CD4-positive, alpha-beta T cell treated with Interleukin-10 for 1 hour (primary cell): ENCODE results near the gene CEBPE.
"Not testable (repeated sequence)": the region's sequence is repeated elsewhere in the genome, so short reads cannot be mapped to it uniquely, and the experiment has no call there.

Experiments
- DNase-seq: peaks from one replicate; pipeline ENCODE4 v3.0.0-alpha.2; 2020

The CEBPE gene

DNA sequence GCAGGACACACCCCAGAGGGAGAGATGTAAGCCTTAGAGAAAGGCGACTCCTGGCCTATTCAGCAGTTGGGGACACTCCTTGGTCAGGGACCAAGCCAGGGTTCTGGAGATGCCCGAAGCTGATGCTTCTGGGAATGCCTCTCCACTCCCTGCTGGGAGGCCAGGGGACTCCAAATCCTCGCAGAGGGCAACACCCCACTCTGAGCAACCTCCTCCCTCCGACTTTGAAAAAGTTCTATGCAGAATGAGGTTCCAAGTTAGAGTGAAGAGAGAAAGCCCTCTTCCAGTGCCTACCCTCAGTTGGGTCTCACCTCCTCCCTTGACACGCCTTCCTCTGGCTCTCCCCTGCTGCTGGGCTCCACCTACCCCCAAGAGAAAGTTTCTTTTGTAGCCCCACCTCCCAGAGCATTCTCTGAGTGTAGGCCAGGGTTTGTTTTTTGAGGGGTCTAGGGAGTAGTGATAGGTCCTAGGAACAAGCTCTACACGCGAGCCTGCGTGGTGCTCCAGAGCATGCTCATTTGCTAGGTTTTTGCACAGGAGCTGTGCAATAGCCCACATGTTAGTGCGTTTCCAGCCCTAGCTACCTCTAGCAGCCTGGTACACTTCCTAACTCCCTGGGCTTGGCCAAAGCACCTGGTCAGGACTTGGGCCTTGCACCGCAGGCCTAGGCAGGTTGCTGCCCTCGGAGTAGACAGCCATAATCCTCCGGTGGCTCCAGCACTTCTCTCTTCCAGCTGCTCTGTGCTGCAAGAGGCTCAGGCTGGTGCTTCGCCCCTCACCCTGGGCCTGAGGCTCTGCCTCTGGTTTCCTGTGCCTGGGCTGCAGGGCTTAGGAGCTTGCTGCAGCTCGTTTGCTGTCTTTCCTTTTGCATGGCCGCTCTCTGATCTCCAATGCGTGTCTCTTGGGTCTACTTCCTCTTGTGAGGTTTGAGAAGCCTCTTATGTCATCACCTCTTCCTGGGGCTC lies 590 bp upstream of the CEBPE start:
- peak; percentile 39 for DNase-seq

DNA sequence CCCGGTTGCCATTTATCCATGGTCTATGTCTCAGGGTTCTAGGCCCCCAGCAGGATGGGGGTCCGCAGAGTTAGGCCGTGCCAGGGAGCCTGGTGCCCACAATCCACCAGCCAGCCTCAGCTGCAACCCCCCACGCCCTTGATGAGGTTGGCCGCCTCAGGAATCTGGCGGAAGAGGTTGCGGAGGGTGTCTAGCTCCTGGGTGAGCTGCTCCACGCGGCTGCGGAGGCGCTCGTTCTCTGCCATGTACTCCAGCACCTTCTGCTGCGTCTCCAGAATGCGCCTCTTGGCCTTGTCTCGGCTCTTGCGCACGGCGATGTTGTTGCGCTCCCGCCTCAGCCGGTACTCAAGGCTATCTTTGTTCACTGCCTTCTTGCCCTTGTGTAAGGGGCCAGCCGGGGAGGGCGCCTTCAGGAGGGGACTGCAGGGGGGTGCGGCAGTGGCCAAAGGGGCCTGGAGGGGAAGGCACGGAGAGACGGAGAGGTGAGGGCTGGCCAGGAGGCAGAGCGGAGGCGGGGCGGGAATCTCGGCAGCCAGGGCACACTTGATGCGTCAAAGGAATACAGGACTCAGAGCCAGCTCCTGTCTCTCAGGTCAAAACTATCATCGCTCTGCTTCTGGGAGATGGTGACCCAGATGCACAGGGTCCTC lies 1.6 kb downstream of the CEBPE start:
- no peak for DNase-seq

DNA sequence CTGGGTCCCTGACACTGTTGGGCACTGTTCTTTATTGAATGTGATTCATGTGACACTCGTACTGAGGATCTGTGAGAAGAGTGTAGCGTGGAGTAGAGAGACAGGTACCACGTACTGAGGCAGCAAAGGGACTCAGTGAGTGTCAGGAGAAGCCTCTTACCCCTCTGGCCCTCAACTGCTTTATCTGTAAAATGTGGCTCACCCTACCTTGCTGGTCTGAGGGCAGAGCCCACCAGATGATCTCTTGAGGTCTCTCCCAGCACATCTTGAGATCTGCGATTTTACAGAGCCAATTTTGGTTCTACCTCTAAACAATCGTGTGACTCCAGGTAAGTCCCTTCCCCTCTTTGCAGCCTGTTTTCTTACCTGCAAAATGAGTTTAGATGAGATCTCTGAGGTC lies 3.1 kb downstream of the CEBPE start:
- no peak for DNase-seq

DNA sequence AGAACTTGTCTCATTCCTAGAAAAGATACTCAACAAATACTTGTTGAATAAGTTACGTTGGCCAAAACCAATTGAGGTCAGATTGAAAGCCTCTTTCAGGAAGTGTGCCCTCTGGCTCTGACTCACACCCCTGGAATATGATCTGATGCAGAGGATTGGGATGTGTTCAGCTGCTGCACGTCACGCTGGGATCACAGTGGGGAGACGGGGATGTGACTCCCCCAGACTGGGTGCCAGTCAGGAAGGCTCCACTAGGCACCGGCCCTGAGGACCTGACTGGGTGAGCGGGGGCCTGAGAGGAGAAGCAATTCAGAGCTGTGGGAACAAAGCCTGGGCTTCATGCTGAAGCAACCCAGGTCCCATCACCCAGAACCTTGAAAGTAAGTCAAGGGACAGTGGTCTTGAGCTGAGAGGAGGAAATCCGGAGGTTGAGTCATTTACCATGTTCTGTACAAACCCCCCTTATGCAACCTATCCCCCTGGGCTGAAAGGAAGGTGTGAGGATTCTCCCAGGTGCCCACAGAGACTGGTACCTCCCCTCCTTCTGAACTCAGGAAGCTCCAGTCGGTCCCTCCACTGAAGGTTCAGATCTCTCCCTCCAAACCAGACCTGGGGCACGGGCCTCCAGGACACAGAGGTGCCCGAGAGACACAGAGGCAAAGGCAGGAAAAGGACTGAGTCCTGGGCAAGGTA lies 3.9 kb downstream of the CEBPE start:
- no peak for DNase-seq

DNA sequence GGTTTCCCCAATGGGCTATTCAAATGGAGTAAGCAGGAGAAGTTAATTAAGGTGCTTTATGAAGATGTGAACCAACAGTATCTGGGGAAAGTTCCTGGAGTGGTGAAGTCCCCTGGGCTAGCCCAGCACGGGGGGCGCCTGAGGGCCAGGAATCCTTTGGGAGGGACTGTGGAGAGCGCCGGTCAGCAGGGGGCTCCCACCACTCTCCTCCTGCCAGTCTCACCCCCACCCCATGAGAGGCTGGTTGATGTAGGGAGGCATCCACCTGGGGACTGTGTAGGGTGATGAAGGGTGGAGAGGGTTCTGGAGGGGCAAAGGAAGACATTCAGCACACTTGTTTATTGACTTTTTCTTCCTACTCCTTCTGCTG lies 4.4 kb downstream of the CEBPE start:
- DNase-seq = no peak

DNA sequence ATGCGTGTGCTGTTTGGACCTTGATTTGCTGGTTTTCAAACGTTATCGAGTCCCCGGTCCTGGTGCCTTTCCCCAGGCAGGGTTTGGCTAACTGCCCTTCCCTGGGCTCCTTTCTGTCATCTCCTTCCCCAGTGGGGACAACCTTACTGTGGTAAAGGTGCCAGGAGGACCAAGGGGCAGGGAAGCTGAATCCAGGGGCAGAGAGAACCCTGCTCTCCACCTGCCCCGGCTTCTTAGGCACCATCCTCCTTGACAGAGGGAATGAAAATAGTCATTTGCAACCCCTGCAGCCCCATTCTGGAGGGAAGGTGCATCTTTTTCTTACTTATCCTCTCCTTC lies 5.0 kb downstream of the CEBPE start:
- DNase-seq = no peak

DNA sequence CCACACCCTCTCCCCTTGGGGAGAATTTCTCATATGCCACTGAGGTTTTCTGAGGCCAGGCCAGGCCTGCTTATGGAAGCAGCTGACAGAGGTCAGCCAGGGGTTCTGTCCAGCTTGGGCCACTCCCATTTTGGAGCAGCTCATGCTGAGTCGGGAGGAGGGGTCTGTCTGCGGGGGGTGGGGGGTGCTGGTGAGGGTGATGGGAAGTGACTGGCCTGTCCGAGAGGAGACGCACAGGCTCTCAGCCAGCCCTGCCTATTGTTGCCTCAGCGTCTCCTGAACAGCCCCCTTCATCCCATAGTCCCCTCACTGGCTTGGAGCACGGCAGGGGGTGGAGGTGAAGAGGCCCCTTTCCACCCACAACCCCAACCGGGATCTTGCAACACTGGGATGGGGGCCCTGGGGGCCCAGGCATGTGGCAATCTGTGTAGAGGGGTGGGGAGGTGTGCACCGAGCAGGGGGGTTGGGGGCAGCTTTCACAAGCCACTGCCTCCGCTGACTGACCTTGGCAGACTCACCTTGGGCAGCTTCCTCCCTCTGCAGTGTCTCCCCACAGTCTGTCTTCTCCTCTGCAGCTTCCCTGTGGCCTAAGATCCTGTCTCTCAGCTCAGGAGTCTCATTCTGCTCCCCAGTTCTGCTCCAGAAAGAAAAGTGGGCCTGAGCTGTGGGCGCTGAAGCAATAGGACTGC lies 5.5 kb downstream of the CEBPE start:
- DNase-seq = no peak

DNA sequence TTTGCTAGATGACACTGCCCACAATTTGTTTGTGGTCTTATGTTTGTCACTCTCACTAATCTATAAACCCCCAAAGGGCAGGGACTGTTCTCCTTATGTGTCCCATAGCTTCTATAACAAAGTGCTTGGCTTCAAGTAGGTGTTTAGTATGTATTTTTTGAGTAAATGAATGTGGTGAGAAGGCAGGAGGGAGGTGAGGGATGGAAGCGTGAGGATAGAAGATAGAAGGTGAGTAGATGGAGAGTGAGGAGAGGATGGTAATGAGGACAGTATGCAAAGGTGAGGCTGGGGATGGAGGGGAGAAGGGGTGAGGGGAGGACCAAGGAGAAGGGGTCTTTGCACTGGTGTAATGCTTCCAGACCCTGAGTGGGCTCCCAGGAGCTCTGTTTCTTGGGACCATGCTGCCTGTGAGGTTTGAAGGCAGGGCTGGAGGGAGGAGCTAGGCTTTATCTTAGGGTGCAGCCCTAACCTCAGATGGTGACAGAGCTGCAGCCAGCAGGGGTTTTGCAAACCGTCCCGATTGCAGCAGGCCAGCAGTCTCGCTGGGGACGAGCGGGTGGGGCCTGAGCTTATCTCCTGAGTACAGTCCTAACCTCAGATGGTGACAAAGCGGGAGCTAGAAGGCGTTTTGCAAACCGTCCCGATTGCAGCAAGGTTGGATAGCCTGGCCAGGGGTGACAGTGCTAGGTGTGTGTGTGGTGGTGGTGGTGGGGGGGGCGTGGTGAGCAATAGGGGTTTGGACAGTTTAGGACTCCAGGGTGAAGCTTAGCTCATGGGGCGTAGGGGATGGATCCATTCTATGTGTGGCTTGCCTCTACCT lies 6.5 kb downstream of the CEBPE start:
- no peak for DNase-seq

DNA sequence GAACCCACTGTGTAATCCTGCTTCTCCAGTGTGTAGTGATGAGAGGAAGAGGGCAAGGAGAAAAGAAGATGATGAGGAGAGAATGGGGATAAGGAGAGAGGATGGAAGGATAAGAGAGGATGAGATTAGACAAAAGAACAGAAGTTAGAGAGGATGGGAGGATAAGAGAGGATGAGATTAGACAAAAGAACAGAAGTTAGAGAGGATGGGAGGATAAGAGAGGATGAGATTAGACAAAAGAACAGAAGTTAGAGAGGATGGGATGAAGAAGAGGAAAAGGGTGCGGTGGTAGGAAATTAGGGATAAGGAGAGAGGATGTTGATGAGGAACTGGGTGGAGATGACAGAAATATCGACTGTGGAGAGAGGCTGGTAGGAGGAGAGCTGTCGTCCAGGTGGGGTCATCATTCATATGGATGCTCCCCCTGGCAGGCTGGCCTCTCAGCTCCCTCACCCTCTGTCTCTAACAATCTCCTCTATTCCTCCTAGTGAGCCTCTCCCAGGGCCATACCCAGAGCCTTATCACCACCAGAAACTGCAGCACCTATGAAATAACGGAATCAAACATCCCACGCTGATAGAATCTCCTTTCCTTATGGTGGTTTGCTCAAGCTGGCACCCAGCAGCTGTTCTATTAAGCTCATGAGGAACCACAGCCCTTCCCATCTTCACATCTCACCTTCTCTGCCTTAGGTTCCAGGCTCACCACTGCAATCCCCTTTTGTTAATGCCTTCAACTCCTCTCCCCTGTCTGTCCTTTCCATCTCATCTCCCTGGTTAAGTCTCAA lies 8.3 kb downstream of the CEBPE start:
- no peak for DNase-seq

DNA sequence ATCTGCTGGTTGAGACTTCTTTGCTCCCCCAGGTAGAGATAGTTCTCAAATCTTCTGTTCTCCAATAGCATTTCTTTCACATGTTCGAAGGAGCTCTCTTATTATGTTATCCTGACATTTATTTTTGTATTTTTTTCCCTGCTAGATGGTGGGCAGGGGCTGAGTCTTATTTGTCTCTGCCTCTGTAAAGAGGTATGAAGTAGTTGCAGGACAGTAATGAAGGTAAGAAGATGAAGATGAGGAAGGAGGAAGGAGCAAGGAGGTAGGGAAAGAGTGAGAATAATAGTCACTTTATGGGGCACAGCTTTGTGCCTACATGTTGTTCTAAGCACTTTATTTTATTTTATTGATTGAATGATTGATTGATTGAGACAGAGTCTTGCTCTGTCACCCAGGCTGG lies 9.3 kb downstream of the CEBPE start:
- no peak for DNase-seq

DNA sequence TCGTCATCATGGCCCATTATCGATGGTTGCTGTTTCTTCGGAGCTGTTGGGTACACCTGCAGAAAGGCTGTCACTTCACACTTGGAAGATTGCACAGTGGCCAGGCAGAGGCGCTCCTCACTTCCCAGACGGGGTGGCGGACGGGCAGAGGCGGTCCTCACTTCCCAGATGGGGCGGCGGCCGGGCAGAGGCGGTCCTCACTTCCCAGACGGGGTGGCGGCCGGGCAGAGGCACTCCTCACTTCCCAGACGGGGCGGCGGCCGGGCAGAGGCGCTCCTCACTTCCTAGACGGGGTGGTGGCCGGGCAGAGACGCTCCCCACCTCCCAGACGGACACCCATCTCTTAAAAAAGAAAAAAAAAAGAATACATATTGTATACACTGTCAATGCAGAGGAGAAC lies 10.9 kb downstream of the CEBPE start:
- DNase-seq = not testable (repeated sequence)

DNA sequence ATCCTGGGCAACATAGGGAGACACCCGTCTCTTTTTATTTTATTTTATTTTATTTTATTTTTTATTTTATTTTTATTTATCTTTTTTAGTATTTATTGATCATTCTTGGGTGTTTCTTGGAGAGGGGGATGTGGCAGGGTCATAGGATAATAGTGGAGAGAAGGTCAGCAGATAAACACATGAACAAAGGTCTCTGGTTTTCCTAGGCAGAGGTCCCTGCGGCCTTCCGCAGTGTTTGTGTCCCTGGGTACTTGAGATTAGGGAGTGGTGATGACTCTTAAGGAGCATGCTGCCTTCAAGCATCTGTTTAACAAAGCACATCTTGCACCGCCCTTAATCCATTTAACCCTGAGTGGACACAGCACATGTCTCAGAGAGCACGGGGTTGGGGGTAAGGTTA lies 11.4 kb downstream of the CEBPE start:
- DNase-seq = not testable (repeated sequence)

DNA sequence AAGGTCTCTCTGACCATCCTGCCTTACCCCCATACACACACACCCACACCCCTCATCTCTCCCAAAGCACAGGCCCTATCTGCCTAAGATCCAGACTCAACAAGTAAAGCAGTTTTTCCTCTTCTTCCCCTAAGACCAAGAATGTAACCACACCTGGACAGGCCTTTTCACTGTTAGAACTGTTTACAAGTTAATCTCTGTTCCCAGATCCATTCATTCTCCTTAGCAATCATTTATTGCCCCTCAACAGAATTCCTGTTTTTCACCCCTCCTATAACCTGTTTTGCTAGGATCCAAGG lies 12.4 kb downstream of the CEBPE start:
- DNase-seq = no peak

DNA sequence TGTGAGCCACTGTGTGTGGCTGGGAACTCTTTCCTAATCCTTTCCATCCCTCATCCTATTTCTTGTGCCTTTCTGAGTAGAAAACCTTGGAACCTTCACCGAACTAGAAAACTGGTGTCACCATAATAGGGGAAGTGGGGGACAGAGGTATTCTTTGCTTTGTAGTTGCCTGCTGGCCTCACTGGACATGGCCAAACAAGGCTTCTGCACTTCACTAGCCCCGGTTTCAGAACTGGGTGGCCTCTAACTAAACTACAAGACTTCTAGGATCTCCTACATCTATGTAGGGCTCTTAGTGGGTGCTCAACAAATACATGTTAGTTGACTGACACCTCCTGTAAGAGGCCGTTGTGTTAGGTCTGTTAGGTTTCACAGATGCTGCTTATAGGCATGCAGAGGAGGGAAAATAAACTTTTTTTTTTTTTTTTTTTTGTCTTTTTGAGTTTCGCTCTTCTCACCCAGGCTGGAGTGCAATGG lies 13.7 kb downstream of the CEBPE start:
- DNase-seq = no peak

DNA sequence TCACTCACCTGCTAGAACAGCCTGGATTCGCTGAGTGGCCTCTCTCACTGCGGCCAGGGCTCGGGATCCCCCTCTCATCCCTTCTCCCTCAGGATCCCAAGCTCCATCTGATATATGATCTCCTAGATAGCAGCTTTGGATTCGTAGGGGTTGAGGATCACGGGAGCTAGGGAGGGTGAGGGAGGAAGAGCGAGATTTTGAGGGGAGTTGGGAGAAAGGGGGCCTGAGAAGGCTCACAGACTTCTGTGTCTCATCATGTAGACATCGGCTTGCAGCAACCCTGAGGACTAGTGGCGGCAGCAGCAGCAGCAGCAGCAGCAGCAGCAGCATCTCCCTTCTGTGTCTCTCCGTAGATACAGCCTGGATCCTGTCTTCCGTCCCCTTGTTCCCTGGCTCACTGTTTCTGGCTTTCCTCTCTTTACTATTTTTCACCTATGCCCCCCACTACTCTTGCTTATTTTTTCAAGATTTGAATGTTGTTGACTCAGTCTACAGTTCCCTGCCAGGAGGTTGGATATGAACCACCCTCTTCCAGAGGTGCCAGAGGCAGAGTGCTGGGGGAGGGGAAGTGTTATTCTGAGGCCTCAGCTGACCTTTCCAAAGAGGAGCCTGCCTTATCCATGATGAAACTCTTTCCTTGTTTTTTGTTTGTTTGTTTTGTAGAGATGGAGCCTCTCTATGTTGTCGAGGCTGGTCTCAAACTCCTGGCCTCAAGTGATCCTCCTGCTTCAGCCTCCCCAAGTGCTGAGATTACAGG lies 14.3 kb downstream of the CEBPE start, which contains the start of gene CIROP:
Gene CIROP, minus strand, starts transcription at position 399 of the 757 bp plus-strand sequence. Its CDS starts 69 bp downstream, at position 330.
- no peak for DNase-seq

DNA sequence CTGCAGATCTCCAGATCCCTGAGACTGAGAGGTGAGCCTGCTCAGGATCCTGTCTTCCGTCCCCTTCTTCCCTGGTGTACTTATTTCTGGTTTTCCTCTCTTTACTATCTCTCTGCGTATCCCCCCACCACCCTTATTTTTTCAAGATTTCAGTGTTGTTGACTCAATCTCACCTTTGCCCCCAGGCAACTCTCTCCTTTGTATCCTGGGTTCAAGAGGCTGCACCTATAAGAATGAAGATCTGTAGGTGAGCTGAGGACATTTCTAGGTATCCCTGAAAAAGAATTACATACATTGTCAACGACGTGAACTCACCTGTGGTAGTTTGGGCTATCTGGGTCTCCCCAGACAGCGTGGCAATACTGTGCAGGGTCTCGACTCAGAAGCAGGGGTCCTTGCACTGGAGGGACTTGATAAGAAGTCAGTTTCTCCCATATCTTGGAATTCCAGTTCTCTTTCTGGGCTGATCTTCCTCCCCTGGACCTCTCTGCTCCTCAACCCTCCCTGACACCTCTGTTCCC lies 14.9 kb downstream of the CEBPE start:
- DNase-seq = no peak

DNA sequence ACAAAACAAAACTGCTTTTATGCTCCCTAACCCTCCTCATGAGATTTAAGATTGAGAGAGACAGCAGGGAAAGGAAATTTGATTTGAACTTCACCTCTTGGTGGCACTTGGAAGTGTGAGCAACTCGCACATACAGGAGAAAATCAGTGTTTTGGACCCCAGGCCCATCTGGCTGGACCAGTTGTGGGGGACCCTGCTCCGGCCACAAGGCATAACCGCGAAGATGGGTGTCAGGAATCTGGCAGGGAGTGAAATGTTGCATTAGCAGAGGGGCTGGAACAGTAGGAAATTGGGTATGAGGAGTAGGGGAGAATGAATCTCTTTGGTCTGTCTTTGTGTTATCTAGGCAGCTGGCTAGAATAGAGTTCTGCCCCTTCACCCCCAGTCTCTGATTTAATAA lies 15.5 kb downstream of the CEBPE start:
- no peak for DNase-seq

DNA sequence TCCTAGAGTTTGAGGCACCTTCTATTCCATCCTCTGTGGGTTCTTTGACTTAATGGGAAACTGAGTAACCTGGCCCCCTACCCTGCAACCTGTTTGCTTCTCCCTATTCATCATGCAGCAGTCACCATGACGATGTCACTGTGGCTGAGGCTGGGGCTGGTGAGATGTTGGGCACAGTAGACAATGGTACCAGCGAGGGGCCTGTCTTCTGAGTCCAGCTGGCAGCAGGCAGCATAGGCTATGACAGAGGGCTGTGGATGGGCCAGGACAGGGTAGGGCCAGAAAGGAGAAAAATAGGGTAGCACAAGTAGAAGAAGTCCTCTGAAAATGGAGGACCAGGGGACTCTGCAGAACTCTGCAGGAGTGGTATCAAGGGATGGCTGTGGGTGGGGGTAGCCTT lies 16.3 kb downstream of the CEBPE start:
- DNase-seq = no peak

DNA sequence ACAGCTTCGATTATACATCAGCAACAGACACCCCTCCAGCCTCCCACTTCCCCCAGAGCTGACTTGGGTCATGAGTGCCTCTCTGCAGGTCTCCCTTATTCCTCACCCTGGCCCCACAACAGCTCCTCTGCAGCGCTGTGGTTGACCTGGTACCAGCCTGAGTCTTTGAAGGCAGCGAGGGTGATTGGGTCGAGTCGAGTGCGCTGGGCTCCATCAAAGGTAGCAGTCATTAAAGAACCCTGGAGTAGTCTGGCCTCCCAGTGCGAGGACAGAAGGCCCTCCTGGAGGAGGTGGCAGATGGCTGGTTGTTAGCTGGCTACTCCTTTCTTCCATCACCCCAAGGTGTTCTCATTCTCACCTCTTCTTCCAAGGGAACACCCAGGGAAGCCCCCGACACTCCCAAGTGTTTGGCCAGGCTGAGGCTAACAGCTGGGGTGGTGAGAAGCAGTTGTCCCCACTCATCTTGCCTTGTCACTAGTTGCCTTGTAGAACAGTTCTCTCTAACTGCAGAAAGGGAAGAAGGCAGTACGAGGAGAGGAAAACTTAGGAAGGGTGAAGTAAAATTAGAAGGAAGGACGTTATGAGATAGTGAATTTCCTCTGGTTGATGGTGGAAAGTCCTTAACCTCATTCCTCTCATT lies 16.9 kb downstream of the CEBPE start:
- no peak for DNase-seq
